Measurements from ENCODE around the gene KLHDC10.
"Not testable (repeated sequence)": the region's sequence is repeated elsewhere in the genome, so short reads cannot be mapped to it uniquely, and the experiment has no call there.

Gene KLHDC10, protein sequence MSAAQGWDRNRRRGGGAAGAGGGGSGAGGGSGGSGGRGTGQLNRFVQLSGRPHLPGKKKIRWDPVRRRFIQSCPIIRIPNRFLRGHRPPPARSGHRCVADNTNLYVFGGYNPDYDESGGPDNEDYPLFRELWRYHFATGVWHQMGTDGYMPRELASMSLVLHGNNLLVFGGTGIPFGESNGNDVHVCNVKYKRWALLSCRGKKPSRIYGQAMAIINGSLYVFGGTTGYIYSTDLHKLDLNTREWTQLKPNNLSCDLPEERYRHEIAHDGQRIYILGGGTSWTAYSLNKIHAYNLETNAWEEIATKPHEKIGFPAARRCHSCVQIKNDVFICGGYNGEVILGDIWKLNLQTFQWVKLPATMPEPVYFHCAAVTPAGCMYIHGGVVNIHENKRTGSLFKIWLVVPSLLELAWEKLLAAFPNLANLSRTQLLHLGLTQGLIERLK

GRCh38 chr7:130069978-130070860, at the start of gene KLHDC10:
Gene KLHDC10 (plus strand): TSS chr7:130070534. CDS start chr7:130070644, 110 bp downstream.
- DNase-seq: peak; percentile 99 to 100 (median 99)

DNA sequence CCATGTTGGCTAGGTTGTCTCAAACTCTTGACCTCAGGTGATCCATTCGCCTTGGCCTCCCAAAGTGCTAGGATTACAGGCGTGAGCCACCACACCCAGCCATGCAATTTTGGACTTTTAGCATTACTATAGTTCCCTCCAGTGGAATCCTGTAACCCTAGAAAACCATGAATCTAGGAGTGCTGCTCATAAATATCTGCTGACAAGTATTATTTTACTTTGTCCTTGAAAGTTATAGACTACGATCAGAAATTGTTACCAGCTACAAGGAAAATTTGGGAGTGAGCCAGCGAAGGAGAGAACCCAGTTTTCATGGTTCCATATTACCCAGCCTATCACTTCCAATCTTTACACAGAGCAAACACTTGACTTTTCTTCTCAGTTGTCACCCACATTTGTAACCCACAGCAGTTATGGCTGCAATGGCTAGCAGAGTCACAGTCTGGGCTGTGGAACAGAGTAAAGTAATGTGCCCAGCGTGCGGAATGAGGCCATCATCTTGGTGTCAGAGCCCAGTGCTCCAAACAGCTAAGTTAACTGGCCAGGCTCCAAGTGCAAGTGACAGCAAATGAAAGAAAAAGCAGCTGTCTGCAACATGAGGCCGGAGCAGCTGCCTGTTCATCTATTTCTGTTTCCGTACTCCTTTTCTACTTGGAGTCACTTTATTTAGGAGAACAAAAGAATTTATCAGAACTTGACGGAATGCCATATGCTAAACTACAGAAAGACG, 49.1 kb upstream of the KLHDC10 start:
- DNase-seq: no peak

DNA sequence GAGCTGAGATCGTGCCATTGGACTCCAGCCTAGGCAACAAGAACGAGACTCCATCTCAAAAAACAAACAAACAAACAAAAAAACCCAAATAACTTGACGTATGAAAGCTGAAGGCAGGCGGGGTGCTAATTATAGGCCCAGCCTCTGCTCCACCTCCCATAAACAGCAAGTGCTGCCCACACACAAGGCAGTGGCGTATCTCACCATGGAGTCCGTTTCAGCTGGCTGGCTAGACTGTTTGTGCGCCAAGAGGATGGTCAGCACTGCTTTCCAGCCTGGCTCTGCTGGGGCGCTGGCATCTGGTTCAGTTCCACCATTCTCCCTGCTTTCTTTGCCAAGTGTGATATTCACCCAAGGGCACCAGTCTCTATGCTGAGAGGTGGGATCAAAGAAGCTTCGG, 48.2 kb upstream of the KLHDC10 start:
- no peak for DNase-seq

DNA sequence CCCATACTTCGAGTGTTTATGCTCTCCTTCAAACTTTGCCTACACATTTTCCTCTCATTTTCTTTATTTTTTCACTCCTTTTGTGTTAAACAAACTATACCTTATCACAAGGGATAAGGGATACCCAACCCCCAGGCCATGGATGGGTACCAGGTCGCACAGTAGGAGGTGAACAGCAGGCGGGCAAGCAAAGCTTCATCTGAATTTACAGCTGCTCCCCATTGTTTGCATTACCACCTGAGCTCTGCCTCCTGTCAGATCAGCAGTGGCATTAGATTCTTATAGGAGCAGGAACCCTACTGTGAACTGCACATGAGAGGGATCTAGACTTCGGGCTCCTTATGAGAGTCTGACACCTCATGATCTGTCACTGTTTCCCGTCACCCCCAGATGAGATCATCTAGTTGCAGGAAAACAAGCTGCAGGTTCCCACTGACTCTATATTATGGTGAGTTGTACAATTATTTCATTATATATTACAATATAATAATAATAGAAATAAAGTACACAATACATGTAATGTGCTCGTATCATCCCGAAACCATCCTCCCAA, 47.6 kb upstream of the KLHDC10 start:
- peak in 1 of 3 experiments; percentile 22 for DNase-seq

GRCh38 chr7:130024390-130024789, 45.9 kb upstream of the KLHDC10 start:
- DNase-seq: no peak

- DNase-seq: no peak
Measured at GRCh38 chr7:130032698-130033097, 37.6 kb upstream of the KLHDC10 start.

- DNase-seq: peak in 1 of 3 experiments; percentile 26
Measured at GRCh38 chr7:130037703-130038102, 32.6 kb upstream of the KLHDC10 start.

- no peak for DNase-seq
Measured at GRCh38 chr7:130040576-130040975, 29.8 kb upstream of the KLHDC10 start.

- DNase-seq: no peak
Measured at GRCh38 chr7:130047831-130048230, 22.5 kb upstream of the KLHDC10 start.

- DNase-seq: no peak
Measured at GRCh38 chr7:130048906-130049305, 21.4 kb upstream of the KLHDC10 start.

DNA sequence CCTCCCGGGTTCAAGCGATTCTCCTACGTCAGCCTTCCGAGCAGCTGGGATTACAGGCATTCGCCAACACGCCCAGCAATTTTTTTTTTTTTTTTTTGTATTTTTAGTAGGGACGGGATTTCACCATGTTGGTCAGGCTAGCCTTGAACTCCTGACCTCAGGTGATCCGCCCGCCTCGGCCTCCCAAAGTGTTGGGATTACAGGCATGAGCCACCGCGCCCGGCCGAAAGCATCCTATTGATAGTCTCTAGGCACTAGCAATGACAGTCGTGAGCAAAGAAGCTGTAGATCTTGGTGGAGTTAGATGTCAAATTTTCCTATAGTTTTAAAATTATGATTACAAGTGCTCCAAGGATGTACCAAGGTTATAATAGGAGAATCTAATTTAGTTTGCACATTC, 18.1 kb upstream of the KLHDC10 start:
- not testable (repeated sequence) for DNase-seq

DNA sequence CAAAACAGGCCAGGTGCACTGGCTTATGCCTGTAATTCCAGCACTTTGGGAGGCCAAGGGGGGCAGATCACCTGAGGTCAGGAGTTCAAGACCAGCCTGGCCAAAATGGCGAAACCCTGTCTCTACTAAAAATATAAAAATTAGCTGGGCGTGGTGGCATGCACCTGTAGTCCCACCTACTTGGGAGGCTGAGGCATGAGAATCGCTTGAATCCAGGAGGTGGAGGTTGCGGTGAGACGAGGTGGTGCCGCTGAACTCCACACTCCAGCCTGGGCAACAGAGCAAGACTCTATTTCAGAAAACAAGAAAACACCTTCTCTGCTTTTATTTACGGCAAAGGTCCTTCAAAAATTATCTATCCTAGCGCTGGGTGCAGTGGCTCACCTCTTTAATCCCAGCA, 15.1 kb upstream of the KLHDC10 start:
- not testable (repeated sequence) for DNase-seq

DNA sequence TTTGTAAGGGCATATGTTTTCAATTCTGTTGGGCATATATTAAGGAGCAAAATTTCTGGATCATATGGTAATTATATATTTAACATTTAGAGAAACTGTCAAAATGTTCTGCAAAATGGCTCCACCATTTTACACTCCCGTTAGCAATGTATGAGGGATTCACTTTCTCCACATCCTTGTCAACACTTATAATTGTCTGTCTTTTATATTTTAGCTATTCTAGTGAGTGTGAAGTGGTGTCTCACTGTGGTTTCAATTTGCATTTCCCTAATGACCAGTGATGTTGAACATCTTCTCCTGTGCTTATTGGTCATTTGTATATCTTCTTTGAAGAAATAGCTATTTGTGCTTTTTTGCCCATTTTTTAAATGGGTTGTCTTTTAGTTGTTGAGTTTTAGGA, 8.1 kb upstream of the KLHDC10 start:
- no peak for DNase-seq

DNA sequence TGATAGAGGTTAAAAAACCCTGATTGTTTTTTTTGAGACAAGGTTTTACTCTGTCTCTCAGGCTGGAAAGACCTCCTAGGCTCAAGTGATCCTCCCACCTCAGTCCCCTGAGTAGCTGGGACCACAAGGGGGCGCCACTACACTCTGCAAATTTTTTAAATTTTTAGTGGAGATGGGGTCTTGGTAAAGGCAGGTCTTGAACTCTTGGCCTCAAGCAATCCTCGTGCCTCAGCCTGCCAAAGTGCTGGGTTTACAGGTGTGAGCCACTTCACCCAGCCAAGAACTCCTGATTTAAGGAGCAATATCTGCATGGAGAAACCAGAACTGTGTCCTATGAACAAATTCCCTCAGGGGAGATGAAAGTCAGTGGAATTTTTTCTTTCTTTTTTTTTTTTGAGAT, 7.3 kb upstream of the KLHDC10 start:
- DNase-seq: peak; percentile 49 to 76 (median 67)

GRCh38 chr7:130064580-130064926, 5.8 kb upstream of the KLHDC10 start:
- DNase-seq: not testable (repeated sequence)

DNA sequence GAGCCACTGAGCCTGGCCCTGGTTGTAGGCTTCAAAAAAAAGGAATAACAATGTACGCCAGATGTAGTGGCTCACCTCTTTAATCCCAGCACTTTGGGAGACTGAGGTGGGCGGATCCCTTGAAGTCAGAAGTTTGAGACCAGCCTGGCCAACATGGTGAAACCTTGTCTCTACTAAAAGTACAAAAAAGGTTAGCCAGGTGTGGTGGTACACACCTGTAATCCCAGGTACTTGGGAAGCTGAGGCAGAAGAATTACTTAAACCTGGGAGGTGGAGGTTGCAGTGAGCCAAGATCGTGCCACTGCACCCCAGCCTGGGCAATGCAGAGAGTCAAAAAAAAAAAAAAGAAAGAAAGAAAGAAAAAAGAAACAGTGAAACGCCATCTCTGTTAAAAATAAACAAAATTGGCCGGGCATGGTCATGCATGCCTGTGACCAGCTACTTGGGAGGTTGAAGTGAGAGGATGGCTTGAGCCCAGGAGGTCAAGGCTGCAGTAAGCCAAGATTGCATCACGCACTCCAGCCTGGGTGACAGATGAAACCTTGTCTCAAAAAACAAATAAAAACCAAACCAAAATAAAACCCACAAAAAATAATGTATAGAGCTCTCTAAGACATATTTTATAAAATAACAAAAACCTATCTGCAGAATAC, 4.7 kb upstream of the KLHDC10 start:
- DNase-seq: no peak

GRCh38 chr7:130069179-130069977, 956 bp upstream of the KLHDC10 start:
- peak in 1 of 3 experiments; percentile 49 for DNase-seq

GRCh38 chr7:130070861-130071622, 708 bp downstream of the KLHDC10 start:
- DNase-seq: no peak

- peak; percentile 78 to 96 (median 92) for DNase-seq
Measured at GRCh38 chr7:130071701-130072622, 1.6 kb downstream of the KLHDC10 start.
